ENCODE data around the gene KCNG1. TPM values are rescaled to one million over a fixed set of nuclear protein-coding genes. Genes with fewer than 3 reads are reported as not detected.

The KCNG1 gene
- polyA plus RNA-seq, 1 donor from 2014 or later: 1.7 TPM

- H3K79me2 ChIP-seq (replicated peaks; ENCODE audit: insufficient read depth, low read length): no peaks in the 10 kb centered on the region
- H3K9me2 ChIP-seq (ENCODE audit: insufficient read depth, low read length): no peaks in the 10 kb centered on the region
- H3K4me2 ChIP-seq (ENCODE audit: low read length): no peak overlapping the region
- H3K27me3 ChIP-seq (ENCODE audit: insufficient read depth, low read depth, low read length): no peaks in the 10 kb centered on the region
- no peaks in the 10 kb centered on the region for H3F3A ChIP-seq (ENCODE audit: insufficient read depth, low read length, poor library complexity, severe bottlenecking)
- H3K9ac ChIP-seq (ENCODE audit: low read length): no peak overlapping the region
- H2AFZ ChIP-seq (ENCODE audit: low read depth, low read length): no peak overlapping the region
- no peaks in the 10 kb centered on the region for H3K36me3 ChIP-seq (ENCODE audit: insufficient read depth, low read length)
- H3K9me3 ChIP-seq (ENCODE audit: low read length): no peaks in the 10 kb centered on the region
- TF ChIP-seq TAF1 (IDR thresholded peaks at IDR 0.05; ENCODE audit: low read depth): no peak
- no peak for TF ChIP-seq EZH2 (IDR thresholded peaks at IDR 0.05; ENCODE audit: borderline replicate concordance, insufficient read depth, low read length, poor library complexity, severe bottlenecking)
- no peak for TF ChIP-seq MXI1 (conservative IDR thresholded peaks at IDR 0.05; ENCODE audit: poor library complexity, severe bottlenecking)
- TF ChIP-seq RAD21 (conservative IDR thresholded peaks at IDR 0.05): no peak
- TF ChIP-seq EP300 (conservative IDR thresholded peaks at IDR 0.05; ENCODE audit: poor library complexity, severe bottlenecking): no peak
- TF ChIP-seq POLR2AphosphoS5 (IDR thresholded peaks at IDR 0.05): no peak
- TF ChIP-seq REST (IDR thresholded peaks at IDR 0.05; ENCODE audit: borderline replicate concordance): no peak
- no peak for TF ChIP-seq CTCF (IDR thresholded peaks at IDR 0.05; ENCODE audit: poor library complexity, severe bottlenecking)
- no peak for TF ChIP-seq SMC3 (conservative IDR thresholded peaks at IDR 0.05; ENCODE audit: poor library complexity)
- no peak overlapping the region for H3K27ac ChIP-seq (ENCODE audit: low read length)
- H3K4me3 ChIP-seq (ENCODE audit: low read length): no peak overlapping the region
- H4K20me1 ChIP-seq (ENCODE audit: insufficient read depth): no peaks in the 10 kb centered on the region
Observed at GRCh38 chr20:50983321-50983720, 39.6 kb downstream of the KCNG1 start.

DNA sequence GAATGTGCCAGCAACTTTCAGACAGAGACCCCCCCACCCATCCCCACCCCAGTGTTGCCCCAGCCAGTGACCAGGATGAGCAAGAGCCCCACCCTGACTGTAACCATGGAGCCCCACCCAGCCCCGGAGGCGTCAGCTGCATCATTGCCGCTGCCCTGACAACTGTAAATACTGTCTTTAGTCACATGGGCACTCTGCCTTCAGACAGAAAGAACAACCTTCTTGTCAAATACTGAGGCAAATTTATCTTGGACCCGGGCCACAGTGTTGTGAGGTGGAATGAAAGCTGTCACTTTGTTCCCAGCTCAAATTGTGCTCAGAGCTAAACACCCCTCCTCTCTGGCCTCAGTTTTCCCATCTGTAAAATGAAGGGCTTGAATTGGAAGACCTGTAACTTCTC lies 40.5 kb downstream of the KCNG1 start:
- Histone ChIP-seq H2AFZ (ENCODE audit: low read depth, low read length) (no peak overlapping the region), H3K4me3 (ENCODE audit: low read length) (no peak overlapping the region), H3K9me2 (ENCODE audit: insufficient read depth, low read length) (no peaks in the 10 kb centered on the region), H4K20me1 (ENCODE audit: insufficient read depth) (no peaks in the 10 kb centered on the region), H3K27me3 (ENCODE audit: insufficient read depth, low read depth, low read length) (no peaks in the 10 kb centered on the region), H3K9ac (ENCODE audit: low read length) (no peak overlapping the region), H3K9me3 (ENCODE audit: low read length) (no peaks in the 10 kb centered on the region), H3K36me3 (ENCODE audit: insufficient read depth, low read length) (no peaks in the 10 kb centered on the region), H3K27ac (ENCODE audit: low read length) (no peak overlapping the region), H3K4me2 (ENCODE audit: low read length) (no peak overlapping the region), H3F3A (ENCODE audit: insufficient read depth, low read length, poor library complexity, severe bottlenecking) (no peaks in the 10 kb centered on the region), H3K79me2 (replicated peaks; ENCODE audit: insufficient read depth, low read length) (no peaks in the 10 kb centered on the region)
- TF ChIP-seq POLR2AphosphoS5 (IDR thresholded peaks at IDR 0.05) (no peak), TAF1 (IDR thresholded peaks at IDR 0.05; ENCODE audit: low read depth) (no peak), CTCF (IDR thresholded peaks at IDR 0.05; ENCODE audit: poor library complexity, severe bottlenecking) (no peak), SMC3 (conservative IDR thresholded peaks at IDR 0.05; ENCODE audit: poor library complexity) (no peak), RAD21 (conservative IDR thresholded peaks at IDR 0.05) (no peak), MXI1 (conservative IDR thresholded peaks at IDR 0.05; ENCODE audit: poor library complexity, severe bottlenecking) (no peak), REST (IDR thresholded peaks at IDR 0.05; ENCODE audit: borderline replicate concordance) (no peak), EZH2 (IDR thresholded peaks at IDR 0.05; ENCODE audit: borderline replicate concordance, insufficient read depth, low read length, poor library complexity, severe bottlenecking) (no peak), EP300 (conservative IDR thresholded peaks at IDR 0.05; ENCODE audit: poor library complexity, severe bottlenecking) (no peak)

Measured in neural cell (in vitro differentiated cells).